ENCODE data around the gene APBA2. TPM values are rescaled to one million over a fixed set of nuclear protein-coding genes. Genes with fewer than 3 reads are reported as not detected.

Gene APBA2
- total RNA-seq, 4 donors from 2014 or later = 1.1 to 2.4 (median 1.3) TPM

DNA sequence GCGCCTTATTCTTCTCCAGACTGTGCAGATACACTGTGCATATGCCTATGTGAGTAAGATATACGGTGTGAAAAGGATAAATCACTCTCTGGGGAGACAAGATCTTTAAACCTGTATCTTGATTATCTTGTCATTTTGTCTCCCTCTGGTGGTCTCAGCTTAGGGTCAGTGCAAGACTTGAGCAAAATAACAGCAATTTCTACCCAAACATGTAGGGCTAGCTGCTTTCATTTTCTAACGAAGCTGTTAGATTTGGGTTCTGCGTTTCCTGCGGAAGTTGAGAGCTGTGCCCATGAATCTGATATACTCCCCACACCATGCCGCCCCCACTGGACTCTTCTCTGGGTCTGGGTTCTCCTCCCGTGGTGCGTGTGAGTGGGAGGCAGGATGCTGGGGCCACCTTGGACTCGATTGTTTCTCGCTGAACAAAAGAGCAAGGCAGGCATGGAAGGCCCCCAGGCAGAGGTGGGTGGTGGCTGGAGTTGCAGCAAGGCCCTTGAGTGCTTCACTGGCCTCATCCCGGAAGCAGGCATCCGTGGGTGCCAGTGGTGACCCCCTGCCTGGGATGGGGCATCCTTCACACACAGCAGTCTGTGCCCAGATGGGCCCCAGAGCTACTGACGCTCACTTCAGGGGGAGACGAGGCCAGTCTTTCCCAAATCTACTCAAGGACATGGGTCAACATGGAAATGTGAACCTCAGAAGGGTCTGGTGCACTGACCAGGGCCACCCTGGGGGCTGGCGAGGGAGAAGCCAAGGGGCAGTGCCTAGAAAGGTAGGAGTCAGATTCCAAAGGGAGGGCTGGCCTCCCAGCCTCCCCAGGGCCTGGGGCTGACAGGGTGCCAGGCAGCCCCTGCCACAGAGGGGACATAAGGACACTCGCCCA lies 204.2 kb downstream of the APBA2 start:
- TF ChIP-seq, protein P1, sequence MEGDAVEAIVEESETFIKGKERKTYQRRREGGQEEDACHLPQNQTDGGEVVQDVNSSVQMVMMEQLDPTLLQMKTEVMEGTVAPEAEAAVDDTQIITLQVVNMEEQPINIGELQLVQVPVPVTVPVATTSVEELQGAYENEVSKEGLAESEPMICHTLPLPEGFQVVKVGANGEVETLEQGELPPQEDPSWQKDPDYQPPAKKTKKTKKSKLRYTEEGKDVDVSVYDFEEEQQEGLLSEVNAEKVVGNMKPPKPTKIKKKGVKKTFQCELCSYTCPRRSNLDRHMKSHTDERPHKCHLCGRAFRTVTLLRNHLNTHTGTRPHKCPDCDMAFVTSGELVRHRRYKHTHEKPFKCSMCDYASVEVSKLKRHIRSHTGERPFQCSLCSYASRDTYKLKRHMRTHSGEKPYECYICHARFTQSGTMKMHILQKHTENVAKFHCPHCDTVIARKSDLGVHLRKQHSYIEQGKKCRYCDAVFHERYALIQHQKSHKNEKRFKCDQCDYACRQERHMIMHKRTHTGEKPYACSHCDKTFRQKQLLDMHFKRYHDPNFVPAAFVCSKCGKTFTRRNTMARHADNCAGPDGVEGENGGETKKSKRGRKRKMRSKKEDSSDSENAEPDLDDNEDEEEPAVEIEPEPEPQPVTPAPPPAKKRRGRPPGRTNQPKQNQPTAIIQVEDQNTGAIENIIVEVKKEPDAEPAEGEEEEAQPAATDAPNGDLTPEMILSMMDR (IDR thresholded peaks at IDR 0.05; ENCODE audit: low read depth) = no peak

GRCh38 chr15:29090617-29091466 lies 205.1 kb downstream of the APBA2 start:
- TF ChIP-seq, protein P1 (IDR thresholded peaks at IDR 0.05; ENCODE audit: low read depth) = no peak

- TF ChIP-seq, protein P1 (IDR thresholded peaks at IDR 0.05; ENCODE audit: low read depth) = no peak
Observed at GRCh38 chr15:29091666-29092065, 205.9 kb downstream of the APBA2 start.

DNA sequence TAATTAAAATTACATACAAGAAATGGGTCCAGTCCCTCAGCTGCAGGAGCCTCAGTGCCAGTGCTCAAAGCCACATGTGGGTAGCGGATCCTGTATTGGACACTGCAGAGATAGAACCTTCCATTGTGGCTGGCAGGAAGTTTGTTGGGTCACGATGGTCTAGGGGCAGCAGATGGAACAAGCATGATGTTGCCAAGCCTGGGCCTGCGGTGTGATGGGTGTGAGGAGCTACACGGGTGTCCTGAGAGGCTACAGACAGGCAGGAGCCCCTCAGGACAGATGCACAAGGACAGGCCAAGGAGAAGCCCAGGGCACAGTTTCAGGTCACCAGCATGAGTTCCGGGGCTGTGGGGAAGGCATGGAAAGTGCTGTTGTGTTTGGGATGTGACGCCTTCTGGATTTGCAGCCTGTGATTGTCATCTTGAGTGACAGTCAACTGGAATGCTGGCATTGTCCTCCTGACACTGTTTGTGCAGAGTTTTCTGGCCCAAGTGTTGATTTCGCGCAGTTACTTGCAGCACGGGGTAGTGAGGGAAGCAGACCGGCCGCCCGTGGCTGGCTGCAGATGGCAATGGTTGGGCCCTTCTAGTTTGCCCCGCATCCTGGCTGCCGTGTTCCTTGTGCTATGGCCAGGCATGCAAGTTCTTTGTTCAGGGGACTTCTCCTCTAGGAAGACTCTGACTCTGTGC lies 206.7 kb downstream of the APBA2 start:
- TF ChIP-seq, protein P1 (IDR thresholded peaks at IDR 0.05; ENCODE audit: low read depth) = no peak

DNA sequence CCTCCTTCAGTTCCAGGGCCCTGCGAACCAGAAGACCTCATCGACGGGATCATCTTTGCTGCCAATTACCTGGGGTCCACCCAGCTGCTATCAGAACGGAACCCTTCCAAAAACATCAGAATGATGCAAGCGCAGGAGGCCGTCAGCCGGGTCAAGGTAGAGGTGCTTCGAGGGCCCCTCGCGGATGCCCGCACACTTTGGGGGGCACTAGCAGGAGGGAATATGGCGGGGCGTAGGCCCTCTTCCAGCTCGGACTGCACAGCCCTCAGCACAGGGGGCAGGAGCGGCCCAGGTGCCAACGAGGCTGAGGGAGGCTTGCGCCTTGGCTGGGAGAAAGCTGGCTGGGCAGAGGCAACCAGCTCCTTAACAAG lies 207.3 kb downstream of the APBA2 start:
- TF ChIP-seq, protein P1 (IDR thresholded peaks at IDR 0.05; ENCODE audit: low read depth) = no peak

DNA sequence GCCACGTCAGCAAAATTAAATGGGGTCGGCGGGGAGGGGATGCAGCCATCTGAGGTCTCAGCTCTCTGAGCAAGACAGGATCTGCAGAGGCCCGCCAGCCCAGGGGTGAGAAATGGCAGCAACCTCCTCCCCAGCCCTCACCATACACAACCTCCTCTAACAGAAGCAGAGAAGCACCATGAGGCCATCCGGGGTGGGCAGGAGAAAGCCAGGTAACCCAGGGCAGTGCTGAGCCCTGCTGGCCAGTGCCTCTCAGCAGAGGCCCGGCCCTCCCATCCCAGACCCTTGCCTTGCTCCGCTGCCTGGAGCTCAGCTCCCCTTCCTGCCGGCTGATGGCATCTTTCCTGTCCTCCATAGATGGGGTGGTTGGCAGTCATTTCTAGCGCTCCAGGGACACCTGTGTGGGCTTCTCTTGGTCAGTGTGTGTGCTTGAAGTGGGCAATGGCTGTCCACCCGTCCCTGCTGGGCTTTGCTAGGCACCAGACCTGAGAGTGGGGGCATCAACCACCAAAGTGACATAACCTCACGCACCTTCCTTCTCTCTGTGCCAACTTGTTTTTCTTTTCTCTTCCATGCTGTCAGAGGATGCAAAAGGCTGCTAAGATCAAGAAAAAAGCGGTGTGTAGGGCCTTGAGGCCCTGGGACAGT lies 208.0 kb downstream of the APBA2 start:
- TF ChIP-seq, protein P1 (IDR thresholded peaks at IDR 0.05; ENCODE audit: low read depth) = no peak

Data from subcutaneous adipose tissue (tissue), 4 donors.